ENCODE measurements around the gene MYO1E. TPM values are rescaled to one million over a fixed set of nuclear protein-coding genes. Genes with fewer than 3 reads are reported as not detected.

MYO1E gene
- total and polyA plus RNA-seq, 2 of the 8 experiments (the other 6 are each of a cell fraction or from before 2014, with no cell fraction given) = 19.6 to 142 TPM

GRCh38 chr15:59158701-59159034 is 214.0 kb downstream of the MYO1E start (continued):
- TF ChIP-seq E2F6 (IDR thresholded peaks at IDR 0.05) = no peak
- no peak for TF ChIP-seq TEAD4 (IDR thresholded peaks at IDR 0.05; ENCODE audit: low read depth, low read length)
- TF ChIP-seq, protein P1, sequence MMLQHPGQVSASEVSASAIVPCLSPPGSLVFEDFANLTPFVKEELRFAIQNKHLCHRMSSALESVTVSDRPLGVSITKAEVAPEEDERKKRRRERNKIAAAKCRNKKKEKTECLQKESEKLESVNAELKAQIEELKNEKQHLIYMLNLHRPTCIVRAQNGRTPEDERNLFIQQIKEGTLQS (IDR thresholded peaks at IDR 0.05; ENCODE audit: insufficient read depth, low read depth, low read length) = no peak
- no peak for TF ChIP-seq MAFK (IDR thresholded peaks at IDR 0.05; ENCODE audit: low read depth, low read length)
- no peak for TF ChIP-seq NRF1 (IDR thresholded peaks at IDR 0.05; ENCODE audit: low read depth, low read length)
- no peak for TF ChIP-seq TCF12 (IDR thresholded peaks at IDR 0.05; ENCODE audit: low read depth, low read length)
